Stimulated activated CD8-positive, alpha-beta memory T cell treated with anti-CD3 and anti-CD28 coated beads, Interleukin-15, amount 100 ng/mL, for 48 hours (primary cell): ENCODE data around the gene FAS.
A peak's percentile ranks its signal among the peaks of the same experiment; 100 is the strongest.

Experiments used
- DNase-seq, 2 donors: peaks; one replicate each; pipeline ENCODE4 v3.0.0-alpha.2; 2020; ENCODE audit warnings: low read depth in 2 of 2

Gene FAS

DNA sequence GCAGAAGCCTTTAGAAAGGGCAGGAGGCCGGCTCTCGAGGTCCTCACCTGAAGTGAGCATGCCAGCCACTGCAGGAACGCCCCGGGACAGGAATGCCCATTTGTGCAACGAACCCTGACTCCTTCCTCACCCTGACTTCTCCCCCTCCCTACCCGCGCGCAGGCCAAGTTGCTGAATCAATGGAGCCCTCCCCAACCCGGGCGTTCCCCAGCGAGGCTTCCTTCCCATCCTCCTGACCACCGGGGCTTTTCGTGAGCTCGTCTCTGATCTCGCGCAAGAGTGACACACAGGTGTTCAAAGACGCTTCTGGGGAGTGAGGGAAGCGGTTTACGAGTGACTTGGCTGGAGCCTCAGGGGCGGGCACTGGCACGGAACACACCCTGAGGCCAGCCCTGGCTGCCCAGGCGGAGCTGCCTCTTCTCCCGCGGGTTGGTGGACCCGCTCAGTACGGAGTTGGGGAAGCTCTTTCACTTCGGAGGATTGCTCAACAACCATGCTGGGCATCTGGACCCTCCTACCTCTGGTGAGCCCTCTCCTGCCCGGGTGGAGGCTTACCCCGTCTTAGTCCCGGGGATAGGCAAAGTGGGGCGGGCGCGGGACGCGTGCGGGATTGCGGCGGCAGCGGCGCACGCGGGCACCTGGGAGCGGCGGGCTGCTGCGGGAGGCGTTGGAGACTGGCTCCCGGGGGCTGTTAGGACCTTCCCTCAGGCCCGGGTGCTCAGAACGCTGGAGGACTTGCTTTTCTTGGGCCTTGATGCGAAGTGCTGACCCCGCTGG is at the start of gene FAS:
TSS of gene FAS (plus strand) at position 415 of the 777 bp plus-strand sequence. CDS start at position 494, 79 bp downstream.
- peak; percentile 71 to 73 for DNase-seq

- DNase-seq = no peak
Observed at GRCh38 chr10:88941026-88941425, 49.6 kb upstream of the FAS start.

DNA sequence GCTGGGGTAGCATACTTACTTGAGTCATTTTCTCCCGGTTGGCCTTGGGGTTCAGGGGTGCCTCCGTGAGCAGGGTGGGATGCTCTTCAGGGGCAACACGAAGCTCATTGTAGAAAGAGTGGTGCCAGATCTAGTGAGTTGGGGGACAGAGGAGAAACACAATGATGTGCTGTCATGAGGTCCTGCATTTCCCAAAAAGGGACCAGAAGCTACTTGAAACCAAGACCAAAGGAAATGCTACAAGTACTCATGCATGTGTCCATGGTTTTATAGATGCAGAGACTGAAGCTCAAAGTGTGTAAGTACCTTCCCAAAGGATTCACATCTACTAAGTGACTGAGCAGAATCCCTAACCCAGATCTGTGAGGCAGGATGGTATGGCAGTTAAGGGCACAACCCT is 46.8 kb upstream of the FAS start:
- no peak for DNase-seq

DNA sequence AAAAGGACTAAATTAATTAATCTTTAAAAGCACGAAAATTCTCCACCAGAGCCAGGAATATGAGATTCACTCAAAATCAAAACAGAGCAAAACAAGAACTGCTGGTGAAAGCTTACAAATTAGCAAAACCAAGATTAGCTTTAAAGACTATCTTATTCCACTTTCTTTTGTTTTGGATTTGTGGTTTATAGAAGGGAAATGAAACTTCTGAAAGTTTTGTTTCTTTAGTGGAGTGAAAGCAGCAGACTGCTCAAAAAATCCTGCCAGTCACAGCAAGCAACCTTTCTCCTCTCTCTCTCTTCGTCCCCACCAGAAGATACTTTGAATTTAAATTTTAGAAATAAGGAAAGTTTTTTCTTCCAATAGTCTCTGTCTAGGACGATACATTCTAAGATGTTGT is 45.8 kb upstream of the FAS start:
- DNase-seq = no peak

DNA sequence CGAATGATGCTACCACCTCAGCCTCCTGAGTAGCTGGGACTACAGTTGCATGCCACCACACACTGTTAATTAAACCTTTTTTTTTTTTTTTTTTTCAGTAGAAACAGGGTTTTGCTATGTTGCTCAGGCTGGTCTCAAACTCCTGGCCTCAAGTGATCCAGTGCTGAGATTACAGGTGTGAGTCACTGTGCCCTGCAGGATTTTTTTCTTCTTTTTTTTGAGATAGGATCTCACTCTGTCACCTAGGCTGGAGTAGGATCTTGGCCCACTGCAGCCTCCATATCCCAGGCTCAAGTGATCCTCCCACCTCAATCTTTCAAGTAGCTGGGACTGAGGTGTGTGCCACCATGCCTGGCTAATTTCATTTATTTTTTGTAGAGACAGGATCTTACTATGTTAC is 44.4 kb upstream of the FAS start:
- DNase-seq = no peak

GRCh38 chr10:88946965-88947590 is 43.5 kb upstream of the FAS start:
- DNase-seq = no peak

- no peak for DNase-seq
Observed at GRCh38 chr10:88949051-88949450, 41.5 kb upstream of the FAS start.

DNA sequence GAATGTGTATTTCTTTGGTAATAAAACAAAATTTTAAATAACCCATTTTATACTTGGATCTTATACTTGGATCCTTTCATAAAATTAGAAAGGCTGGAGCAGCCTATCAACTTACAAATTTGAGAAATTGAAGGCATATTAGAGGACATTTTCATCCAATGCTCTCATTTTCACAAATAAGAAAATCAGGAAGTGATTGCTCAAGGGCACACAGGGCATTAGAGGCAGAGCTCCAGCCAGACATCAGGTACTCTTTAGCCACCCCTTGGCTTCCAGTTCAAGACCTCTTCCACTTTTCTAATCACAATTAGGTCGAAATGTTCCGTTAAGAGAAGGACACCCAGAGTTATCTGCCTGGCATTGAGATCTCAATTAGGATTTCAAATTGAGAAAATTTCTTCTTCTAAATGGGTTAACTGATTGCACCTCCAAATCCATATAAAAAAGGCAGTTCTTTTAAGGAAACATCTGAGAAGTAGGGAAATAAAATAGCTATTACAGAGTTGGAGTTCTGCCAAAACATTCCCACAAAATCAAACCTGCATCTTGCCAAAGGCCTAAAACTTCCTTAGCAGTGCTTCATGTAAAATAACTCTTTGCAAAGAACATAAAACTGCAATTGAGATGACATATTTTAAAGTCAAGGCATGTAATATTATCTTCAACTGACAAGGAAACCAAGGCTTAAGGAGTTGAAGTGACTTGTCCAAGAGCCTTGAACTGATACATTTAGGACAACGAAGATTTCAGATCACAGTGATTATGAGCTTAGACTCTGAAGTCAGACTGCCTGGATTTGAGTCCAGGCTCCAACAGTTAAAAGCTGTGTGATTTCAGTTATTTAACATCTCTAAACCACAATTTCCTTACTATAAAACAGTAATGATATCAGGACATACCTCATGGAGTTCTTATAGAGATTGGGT is 40.4 kb upstream of the FAS start:
- DNase-seq = no peak

GRCh38 chr10:88952647-88953111 is 37.9 kb upstream of the FAS start, which contains the start of gene ACTA2:
Gene ACTA2 (minus strand): TSS chr10:88952773. CDS start chr10:88948930, 3,843 bp downstream.
- no peak for DNase-seq

DNA sequence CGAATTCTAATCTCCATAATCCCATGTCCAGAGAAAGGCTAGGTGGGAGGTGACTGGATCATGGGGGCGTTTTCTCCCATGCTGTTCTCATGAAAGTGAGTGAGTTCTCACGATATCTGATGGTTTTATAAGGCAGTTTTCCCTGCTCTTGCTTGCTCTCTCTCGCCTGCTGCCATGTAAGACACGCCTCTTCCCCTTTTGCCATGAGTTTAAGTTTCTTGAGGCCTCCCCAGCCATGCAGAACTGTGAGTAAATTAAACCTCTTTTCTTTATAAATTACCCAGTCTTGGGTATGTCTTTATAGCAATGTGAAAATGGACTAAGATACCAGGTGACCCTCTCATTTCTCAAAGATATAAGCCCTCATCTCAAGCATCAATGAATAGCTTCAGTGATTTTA is 36.9 kb upstream of the FAS start:
- no peak for DNase-seq

- no peak for DNase-seq
Observed at GRCh38 chr10:88954458-88955083, 36.0 kb upstream of the FAS start.

- no peak for DNase-seq
Observed at GRCh38 chr10:88957381-88957780, 33.2 kb upstream of the FAS start.

- no peak for DNase-seq
Observed at GRCh38 chr10:88958721-88959120, 31.9 kb upstream of the FAS start.

DNA sequence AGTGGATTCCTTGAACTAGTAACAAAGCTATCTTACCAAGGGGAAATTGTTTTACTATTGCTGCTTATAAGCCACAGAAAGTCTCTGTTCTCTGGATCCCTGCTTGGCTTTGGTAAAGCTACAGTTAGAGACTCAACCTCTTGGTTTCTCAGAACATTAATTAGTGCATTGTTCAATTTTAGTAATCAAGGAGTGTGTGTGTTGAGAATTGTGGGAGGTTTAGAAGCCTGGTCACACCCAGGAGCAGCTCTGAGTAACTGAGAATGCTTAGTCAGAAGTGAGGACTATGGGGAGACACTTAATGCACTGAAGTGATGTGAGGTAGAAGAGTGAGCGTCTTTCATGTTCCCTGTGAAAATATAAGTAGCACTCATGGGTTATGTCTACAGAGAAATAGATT is 29.8 kb upstream of the FAS start:
- DNase-seq = no peak

GRCh38 chr10:88961266-88961665 is 29.3 kb upstream of the FAS start:
- DNase-seq = no peak

DNA sequence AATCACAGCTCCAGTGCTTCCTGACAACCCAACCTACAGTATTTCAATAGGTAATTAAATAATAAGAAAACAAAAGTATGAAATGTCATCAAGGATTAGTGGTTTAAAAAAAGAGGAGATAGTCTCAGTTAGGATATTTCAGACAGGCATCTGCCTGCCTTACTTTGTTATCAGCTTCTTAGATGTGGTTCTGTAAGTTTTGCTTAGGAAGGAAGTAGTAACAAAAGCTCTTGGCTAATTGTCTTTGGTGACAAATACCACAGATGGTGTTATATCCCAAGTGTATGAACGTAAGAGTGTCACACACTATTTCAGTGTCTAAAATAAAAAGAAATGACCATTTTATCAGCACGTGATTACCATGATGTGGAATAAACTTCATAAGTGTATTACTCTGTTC is 28.3 kb upstream of the FAS start:
- DNase-seq = no peak

- DNase-seq = no peak
Observed at GRCh38 chr10:88963318-88963717, 27.3 kb upstream of the FAS start.

GRCh38 chr10:88964360-88964759 is 26.2 kb upstream of the FAS start:
- no peak for DNase-seq

GRCh38 chr10:88964869-88965415 is 25.7 kb upstream of the FAS start:
- DNase-seq = no peak

GRCh38 chr10:88966797-88967196 is 23.8 kb upstream of the FAS start:
- DNase-seq = no peak

GRCh38 chr10:88968391-88968790 is 22.2 kb upstream of the FAS start:
- no peak for DNase-seq
